Kidney epithelial cell (primary cell): ENCODE results near the gene KCNK15. TPM values are rescaled to one million over a fixed set of nuclear protein-coding genes. Genes with fewer than 3 reads are reported as not detected.

Experiments used
- DNase-seq: peaks from one replicate; pipeline ENCODE4 v3.0.0-alpha.2; 2010; ENCODE audit warnings: low read depth
- H3K27me3 ChIP-seq: 2 replicates; pipeline ENCODE4 v1.6.0; 2011; ENCODE audit warnings: low read length; ENCODE audit not compliant: control insufficient read depth, insufficient read depth
- H3K36me3 ChIP-seq: 2 replicates; pipeline ENCODE4 v1.5.1; 2011; ENCODE audit warnings: low read length; ENCODE audit not compliant: control insufficient read depth, insufficient read depth
- H3K4me3 ChIP-seq: 2 replicates; pipeline ENCODE4 v1.5.1; 2011; ENCODE audit warnings: low read depth, mild to moderate bottlenecking, control low read depth, low read length
- total RNA-seq: library from RNA; depleted of rRNA; stranded (reverse); fragments of >200 nt; gene quantifications from 2 replicates; pipeline ENCODE4 v1.2.3, GENCODE V29; 2015
- TF ChIP-seq, protein P1 (sequence below): IDR thresholded peaks from 2 replicates; pipeline ENCODE4 v1.5.1; 2011; ENCODE audit warnings: mild to moderate bottlenecking, moderate library complexity, low read length, control low read depth, inconsistent platforms; ENCODE audit not compliant: insufficient read depth, poor library complexity, severe bottlenecking

Gene KCNK15
- total RNA-seq, 1 donor from 2014 or later = 2.5 TPM

DNA sequence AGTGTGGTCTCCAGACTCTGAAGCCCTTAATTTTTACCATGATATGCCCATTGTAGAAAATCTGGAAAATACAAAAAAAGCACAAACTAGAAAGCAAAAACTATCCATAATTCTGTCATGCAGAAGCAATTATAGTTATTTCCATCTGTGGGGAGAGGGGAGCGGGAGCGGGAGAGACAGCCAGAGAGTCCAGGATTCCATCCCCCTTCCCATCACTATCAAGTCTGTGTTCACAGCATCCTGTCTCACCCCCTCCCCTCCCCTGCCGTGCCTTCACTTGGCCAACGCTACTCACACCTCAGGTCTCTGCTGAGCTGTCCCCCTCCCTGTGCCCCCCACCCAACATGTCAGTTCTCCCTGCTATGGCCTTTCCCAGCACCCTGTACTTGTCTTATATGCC, 50.2 kb downstream of the KCNK15 start:
- Histone ChIP-seq H3K4me3 (no peak overlapping the region), H3K27me3 (peaks cover 4% of the 10 kb centered on the region), H3K36me3 (no peaks in the 10 kb centered on the region)
- TF ChIP-seq, protein P1, sequence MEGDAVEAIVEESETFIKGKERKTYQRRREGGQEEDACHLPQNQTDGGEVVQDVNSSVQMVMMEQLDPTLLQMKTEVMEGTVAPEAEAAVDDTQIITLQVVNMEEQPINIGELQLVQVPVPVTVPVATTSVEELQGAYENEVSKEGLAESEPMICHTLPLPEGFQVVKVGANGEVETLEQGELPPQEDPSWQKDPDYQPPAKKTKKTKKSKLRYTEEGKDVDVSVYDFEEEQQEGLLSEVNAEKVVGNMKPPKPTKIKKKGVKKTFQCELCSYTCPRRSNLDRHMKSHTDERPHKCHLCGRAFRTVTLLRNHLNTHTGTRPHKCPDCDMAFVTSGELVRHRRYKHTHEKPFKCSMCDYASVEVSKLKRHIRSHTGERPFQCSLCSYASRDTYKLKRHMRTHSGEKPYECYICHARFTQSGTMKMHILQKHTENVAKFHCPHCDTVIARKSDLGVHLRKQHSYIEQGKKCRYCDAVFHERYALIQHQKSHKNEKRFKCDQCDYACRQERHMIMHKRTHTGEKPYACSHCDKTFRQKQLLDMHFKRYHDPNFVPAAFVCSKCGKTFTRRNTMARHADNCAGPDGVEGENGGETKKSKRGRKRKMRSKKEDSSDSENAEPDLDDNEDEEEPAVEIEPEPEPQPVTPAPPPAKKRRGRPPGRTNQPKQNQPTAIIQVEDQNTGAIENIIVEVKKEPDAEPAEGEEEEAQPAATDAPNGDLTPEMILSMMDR = no peak
- DNase-seq = no peak

DNA sequence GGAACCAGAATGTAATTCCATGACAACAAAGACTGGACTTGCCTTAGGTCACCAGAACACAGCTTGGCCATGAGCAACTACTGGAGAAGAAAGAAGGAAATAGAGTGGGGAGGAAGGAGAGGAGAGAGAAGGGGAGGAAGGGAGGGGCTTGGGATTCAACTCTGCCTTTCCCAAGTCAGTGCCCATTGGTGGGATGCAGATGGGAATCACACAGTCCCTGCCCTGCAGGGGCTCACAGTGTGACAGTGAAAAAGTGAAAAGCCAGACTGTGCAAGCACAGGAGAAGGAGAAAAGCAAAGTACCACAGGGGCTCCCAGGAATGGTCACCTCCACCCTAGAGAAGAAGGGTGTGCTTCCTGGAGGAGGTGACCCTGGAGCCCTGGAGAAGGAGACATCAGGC, 50.6 kb downstream of the KCNK15 start:
- Histone ChIP-seq H3K36me3 (no peaks in the 10 kb centered on the region), H3K4me3 (no peak overlapping the region), H3K27me3 (peaks cover 4% of the 10 kb centered on the region)
- TF ChIP-seq, protein P1 = no peak
- no peak for DNase-seq

DNA sequence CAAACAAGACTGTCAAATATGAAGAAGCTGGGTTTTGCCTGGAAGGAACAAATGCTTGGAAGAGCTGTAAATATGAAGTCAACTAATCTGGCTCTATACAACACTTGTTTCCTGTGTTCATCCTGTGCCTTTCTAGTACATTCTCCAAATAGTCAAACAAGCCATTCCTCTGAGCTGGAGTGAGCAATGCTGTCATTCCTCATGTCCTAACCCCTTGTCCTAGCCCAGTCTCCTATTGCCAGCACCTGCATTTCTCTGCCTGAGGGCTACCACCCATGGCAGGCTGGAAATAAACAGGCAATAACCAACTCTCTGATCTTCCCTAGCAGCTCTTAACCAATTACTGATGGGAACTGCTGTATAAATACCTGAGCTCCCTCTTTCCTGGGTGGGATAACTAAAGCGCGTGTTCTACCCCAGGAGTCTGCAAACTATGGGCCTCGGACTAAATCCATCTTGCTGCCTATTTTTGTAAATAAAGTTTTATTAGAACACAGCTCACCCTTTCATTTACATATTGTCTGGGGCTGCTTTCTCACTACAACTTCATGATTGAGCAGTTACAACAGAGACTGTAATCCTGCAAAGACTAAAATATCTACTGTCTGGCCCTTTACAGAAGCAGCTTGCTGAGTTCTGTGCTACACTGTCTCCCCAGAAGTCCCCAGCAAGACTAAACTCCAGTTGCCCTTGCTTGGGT, 51.2 kb downstream of the KCNK15 start:
- TF ChIP-seq, protein P1 = no peak
- H3K27me3 ChIP-seq = peaks cover 4% of the 10 kb centered on the region
- H3K36me3 ChIP-seq = no peaks in the 10 kb centered on the region
- H3K4me3 ChIP-seq = no peak overlapping the region
- DNase-seq = no peak

DNA sequence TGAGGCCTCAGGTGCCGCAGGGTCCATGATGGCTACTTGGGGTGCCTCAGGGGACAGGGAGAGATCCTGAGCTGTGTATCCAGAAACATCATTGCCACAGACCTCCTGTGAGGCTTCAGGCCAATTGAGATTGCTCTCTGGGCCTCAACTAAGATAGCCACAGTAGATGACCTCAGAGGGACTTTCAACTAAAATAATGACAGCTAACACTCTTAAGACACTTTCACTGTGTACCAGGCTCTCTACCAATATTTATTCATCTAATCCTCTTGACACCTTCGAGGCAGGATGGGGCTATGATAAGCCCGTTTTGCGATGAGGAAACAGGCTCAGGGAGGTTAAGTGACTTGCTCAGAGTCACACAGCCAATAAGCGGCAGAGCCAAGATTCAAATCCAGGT, 54.0 kb downstream of the KCNK15 start:
- DNase-seq = no peak
- Histone ChIP-seq H3K4me3 (no peak overlapping the region), H3K36me3 (no peaks in the 10 kb centered on the region), H3K27me3 (peaks cover 11% of the 10 kb centered on the region)
- TF ChIP-seq, protein P1 = no peak

DNA sequence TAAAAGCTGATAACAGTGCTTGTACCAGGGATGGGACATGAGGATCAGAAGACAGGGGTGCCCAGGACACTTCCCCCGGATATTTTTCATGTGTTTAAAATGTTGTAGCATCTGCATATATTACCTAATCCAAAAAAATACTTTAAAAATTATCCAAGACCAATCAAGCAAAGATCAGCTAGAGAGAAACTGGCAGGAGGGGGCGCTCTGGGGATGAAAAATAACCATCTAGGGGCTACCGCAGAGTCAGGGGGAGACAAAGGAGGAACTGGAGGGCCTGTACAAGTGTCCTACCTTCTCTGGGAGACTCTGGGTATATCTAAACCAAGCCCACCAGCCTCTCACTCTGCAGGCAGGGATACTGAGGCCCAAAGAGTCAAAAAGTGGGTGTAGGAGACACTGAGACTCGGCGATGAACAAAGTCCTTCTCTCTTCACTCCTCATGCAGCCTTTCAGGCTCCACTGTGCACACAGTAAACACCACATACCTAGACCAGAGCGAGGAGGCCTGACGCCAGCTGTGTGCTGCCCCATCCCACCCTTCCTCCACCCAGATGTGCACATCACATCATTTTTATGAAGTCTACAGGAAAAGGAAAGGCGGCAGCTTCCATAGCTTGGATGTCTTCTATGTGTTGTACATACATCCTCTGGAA, 54.9 kb downstream of the KCNK15 start:
- TF ChIP-seq, protein P1 = no peak
- no peaks in the 10 kb centered on the region for H3K36me3 ChIP-seq
- H3K27me3 ChIP-seq = peaks cover 15% of the 10 kb centered on the region
- H3K4me3 ChIP-seq = no peak overlapping the region
- no peak for DNase-seq

Other genes with a start within 250 kb of the KCNK15 start
- gene SERINC3, start 223.8 kb upstream of the KCNK15 start, total RNA-seq = 80.5 and 92.5 TPM in 2 replicates
- gene PKIG, start 163.3 kb upstream of the KCNK15 start, total RNA-seq = 71.0 and 74.1 TPM in 2 replicates
- 18.1 and 19.2 TPM in 2 replicates for gene ADA, start 94.2 kb upstream of the KCNK15 start, total RNA-seq
- not detected in 2 replicates for gene CCN5, start 30.5 kb upstream of the KCNK15 start, total RNA-seq
- not detected in 2 replicates for gene RIMS4, start 64.7 kb downstream of the KCNK15 start, total RNA-seq
- gene YWHAB, start 139.8 kb downstream of the KCNK15 start, total RNA-seq = 165 and 179 TPM in 2 replicates
- 15.7 and 27.2 TPM in 2 replicates for gene PABPC1L, start 164.2 kb downstream of the KCNK15 start, total RNA-seq
- gene TOMM34, start 214.5 kb downstream of the KCNK15 start, total RNA-seq = 62.3 and 72.9 TPM in 2 replicates
- 20.1 and 27.1 TPM in 2 replicates for gene STK4, start 220.6 kb downstream of the KCNK15 start, total RNA-seq